HG02588 (cell line): ENCODE measurements around the gene RTTN.

ENCODE experiments used
- ATAC-seq: cut with Tn5 transposase; IDR thresholded peaks from one replicate; pipeline ENCODE4 v1.9.1; 2021; ENCODE audit warnings: mild to moderate bottlenecking, moderate library complexity; ENCODE audit not compliant: unreplicated experiment

RTTN gene

GRCh38 chr18:69953191-69953590 is 252.3 kb downstream of the RTTN start:
- ATAC-seq, result no peak
